GM13976 (cell line): ENCODE measurements around the gene KLHL29.

Experiments
- DNase-seq: peaks from one replicate; pipeline ENCODE4 v3.0.0; 2012; ENCODE audit warnings: low spot score
- CTCF ChIP-seq: IDR thresholded peaks from 2 replicates; pipeline ENCODE4 v1.5.1; 2012; ENCODE audit warnings: borderline replicate concordance, mild to moderate bottlenecking; ENCODE audit not compliant: insufficient read depth; ENCODE audit errors: extremely low read depth, missing control alignments, control extremely low read depth
- in situ Hi-C: fragments of 300-500 bp; cut with MboI; formaldehyde crosslinking; loops from one replicate; pipeline ENCODE4 v1.12.0; 2022; ENCODE audit warnings: low sequenced_read_pairs, mixed read lengths, inconsistent platforms; ENCODE audit not compliant: unreplicated experiment

Gene KLHL29

GRCh38 chr2:23512778-23513177 lies 127.8 kb downstream of the KLHL29 start:
- TF ChIP-seq CTCF, result no peak
- in situ Hi-C loops, result no loop called here

GRCh38 chr2:23513245-23513871 lies 128.4 kb downstream of the KLHL29 start:
- no peak for DNase-seq
- in situ Hi-C loops, result no loop called here
- TF ChIP-seq CTCF, result no peak

More at GRCh38 chr2:23512778-23513177, 127.8 kb downstream of the KLHL29 start:
- no peak for DNase-seq

GRCh38 chr2:23513872-23514793 lies 129.2 kb downstream of the KLHL29 start:
- in situ Hi-C loops, result no loop called here
- TF ChIP-seq CTCF, result no peak
- no peak for DNase-seq

- DNase-seq, result no peak
- TF ChIP-seq CTCF, result no peak
- in situ Hi-C loops, result no loop called here
Observed at GRCh38 chr2:23516520-23517256, 131.7 kb downstream of the KLHL29 start.

- in situ Hi-C loops, result no loop called here
- TF ChIP-seq CTCF, result no peak
- no peak for DNase-seq
Observed at GRCh38 chr2:23518481-23519333, 133.7 kb downstream of the KLHL29 start.

- DNase-seq, result no peak
- in situ Hi-C loops, result no loop called here
- TF ChIP-seq CTCF, result no peak
Observed at GRCh38 chr2:23519334-23519651, 134.3 kb downstream of the KLHL29 start.
